Activated CD4-positive, alpha-beta T cell treated with anti-CD3 and anti-CD28 coated beads, Interleukin-2, Interleukin-4, amounts not matched to agents 100 ng/mL and 50 ng/mL, durations not matched to agents 16 hours and 8 hours (primary cell): ENCODE measurements around the gene ENPP3.

Experiments used
- DNase-seq: peaks from one replicate; pipeline ENCODE4 v3.0.0-alpha.2; 2020; ENCODE audit warnings: low spot score

Gene ENPP3

GRCh38 chr6:131636880-131637792 lies at the start of gene ENPP3:
TSS of gene ENPP3 (plus strand) at chr6:131637302. CDS start at chr6:131637385, 83 bp downstream.
- DNase-seq: no peak

GRCh38 chr6:131587909-131588308 lies 49.2 kb upstream of the ENPP3 start:
- no peak for DNase-seq

- no peak for DNase-seq
These were observed 48.5 kb upstream of the ENPP3 start for GRCh38 chr6:131588643-131589042.

- no peak for DNase-seq
These were observed 44.2 kb upstream of the ENPP3 start for GRCh38 chr6:131592935-131593334.

- no peak for DNase-seq
These were observed 43.0 kb upstream of the ENPP3 start for GRCh38 chr6:131594074-131594473.

- no peak for DNase-seq
These were observed 39.7 kb upstream of the ENPP3 start for GRCh38 chr6:131597446-131597845.

GRCh38 chr6:131600716-131601115 lies 36.4 kb upstream of the ENPP3 start:
- DNase-seq: no peak

GRCh38 chr6:131602781-131603312 lies 34.3 kb upstream of the ENPP3 start:
- DNase-seq: peak; percentile 6

GRCh38 chr6:131613296-131613925 lies 23.7 kb upstream of the ENPP3 start:
- DNase-seq: no peak

- DNase-seq: no peak
These were observed 21.8 kb upstream of the ENPP3 start for GRCh38 chr6:131615275-131615674.

GRCh38 chr6:131627724-131628682 lies 9.1 kb upstream of the ENPP3 start, which contains the start of gene MED23:
TSS of gene MED23 (minus strand) at chr6:131628242. CDS start at chr6:131628049, 193 bp downstream.
- DNase-seq: peak; percentile 96

GRCh38 chr6:131628726-131629125 lies 8.4 kb upstream of the ENPP3 start:
- no peak for DNase-seq

- DNase-seq: peak; percentile 10
These were observed 7.5 kb upstream of the ENPP3 start for GRCh38 chr6:131629651-131630050.

- no peak for DNase-seq
These were observed 5.3 kb upstream of the ENPP3 start for GRCh38 chr6:131631625-131632289.

- no peak for DNase-seq
These were observed 1.4 kb upstream of the ENPP3 start for GRCh38 chr6:131635384-131636340.

- no peak for DNase-seq
These were observed 911 bp downstream of the ENPP3 start for GRCh38 chr6:131638013-131638412.

- peak; percentile 42 for DNase-seq
These were observed 3.0 kb downstream of the ENPP3 start for GRCh38 chr6:131640100-131640499.

GRCh38 chr6:131640576-131640975 lies 3.5 kb downstream of the ENPP3 start:
- DNase-seq: no peak

- DNase-seq: no peak
These were observed 4.5 kb downstream of the ENPP3 start for GRCh38 chr6:131641554-131641953.

- no peak for DNase-seq
These were observed 5.5 kb downstream of the ENPP3 start for GRCh38 chr6:131642565-131642964.
